Right lobe of liver (tissue), 4 donors: Measurements from ENCODE around the gene MOCS2.

Experiments used
- POLR2A ChIP-seq: fragments of 450-650 bp; IDR thresholded peaks from one replicate; pipeline ENCODE4 v1.6.1; 2017; ENCODE audit warnings: antibody characterized with exemption, mild to moderate bottlenecking
- TF ChIP-seq, protein P1 (sequence below), 4 donors: fragments of 200-600 bp in 3 of 4; fragments of 450-650 bp in 1 of 4; IDR thresholded peaks; one replicate each; pipeline versions ENCODE4 v1.5.1 to v1.8.0; 2016 to 2022; ENCODE audit warnings: antibody characterized with exemption in 4 of 4, mild to moderate bottlenecking in 2 of 4
- donor health status: DM: no; HTN: no; CAD: no.
- donor health status: DM: no; HTN: no; CAD: no.
- donor health status: DM: no; HTN: yes; CAD: no.

DNA sequence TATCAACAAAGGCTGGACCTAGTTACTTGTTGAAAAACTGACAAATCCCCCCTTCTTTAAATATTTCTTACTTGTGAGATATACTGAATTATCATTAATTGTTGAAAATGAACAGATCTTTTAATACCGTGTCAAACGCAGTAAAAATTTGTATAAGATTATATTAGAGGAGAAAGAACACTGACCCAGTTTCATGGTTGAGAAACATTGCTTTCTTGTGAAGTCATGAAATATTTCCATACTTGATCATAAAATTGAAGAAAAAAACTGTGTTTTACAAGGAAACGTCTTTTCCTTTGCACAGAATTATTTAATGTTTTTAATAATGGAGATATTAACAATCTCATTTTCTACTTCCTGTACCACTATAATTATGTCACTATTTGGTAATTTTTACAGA lies 45.8 kb downstream of the MOCS2 start:
- TF ChIP-seq, protein P1, sequence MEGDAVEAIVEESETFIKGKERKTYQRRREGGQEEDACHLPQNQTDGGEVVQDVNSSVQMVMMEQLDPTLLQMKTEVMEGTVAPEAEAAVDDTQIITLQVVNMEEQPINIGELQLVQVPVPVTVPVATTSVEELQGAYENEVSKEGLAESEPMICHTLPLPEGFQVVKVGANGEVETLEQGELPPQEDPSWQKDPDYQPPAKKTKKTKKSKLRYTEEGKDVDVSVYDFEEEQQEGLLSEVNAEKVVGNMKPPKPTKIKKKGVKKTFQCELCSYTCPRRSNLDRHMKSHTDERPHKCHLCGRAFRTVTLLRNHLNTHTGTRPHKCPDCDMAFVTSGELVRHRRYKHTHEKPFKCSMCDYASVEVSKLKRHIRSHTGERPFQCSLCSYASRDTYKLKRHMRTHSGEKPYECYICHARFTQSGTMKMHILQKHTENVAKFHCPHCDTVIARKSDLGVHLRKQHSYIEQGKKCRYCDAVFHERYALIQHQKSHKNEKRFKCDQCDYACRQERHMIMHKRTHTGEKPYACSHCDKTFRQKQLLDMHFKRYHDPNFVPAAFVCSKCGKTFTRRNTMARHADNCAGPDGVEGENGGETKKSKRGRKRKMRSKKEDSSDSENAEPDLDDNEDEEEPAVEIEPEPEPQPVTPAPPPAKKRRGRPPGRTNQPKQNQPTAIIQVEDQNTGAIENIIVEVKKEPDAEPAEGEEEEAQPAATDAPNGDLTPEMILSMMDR (IDR thresholded peaks at IDR 0.05), result no peak
- no peak for TF ChIP-seq POLR2A
